ENCODE measurements around the gene HES7. TPM values are rescaled to one million over a fixed set of nuclear protein-coding genes. Genes with fewer than 3 reads are reported as not detected.

Gene HES7
- polyA plus RNA-seq, 4 donors: 0.06 TPM; not detected in 3

- Histone ChIP-seq H3K4me3 (ENCODE audit: low read depth in 1 of 3, low read length in 3 of 3) (no peak overlapping the region), H3K4me1 (ENCODE audit: control insufficient read depth in 3 of 3, insufficient read depth in 2 of 3, low read depth in 1 of 3, low read length in 2 of 3) (no peaks in the 10 kb centered on the region), H3K36me3 (ENCODE audit: control insufficient read depth in 3 of 3, insufficient read depth in 2 of 3, low read depth in 1 of 3, low read length in 3 of 3) (no peaks in the 10 kb centered on the region), H3K27me3 (ENCODE audit: control insufficient read depth in 3 of 3, insufficient read depth in 3 of 3, low read length in 3 of 3) (peaks cover 0 to 16% (median 0%) of the 10 kb centered on the region in 3 donors), H3K9me3 (ENCODE audit: control insufficient read depth in 2 of 2, insufficient read depth in 1 of 2, low read depth in 1 of 2, low read length in 1 of 2) (no peaks in the 10 kb centered on the region), H3K27ac (ENCODE audit: low read depth in 1 of 3, low read length in 2 of 3) (no peak overlapping the region)
- WGBS, 3 donors: 87 to 93% (median 92%) methylated on average over 8 of the region's 8 CpGs
- DNase-seq: no peak
- no peak for FAIRE-seq
Measured at GRCh38 chr17:8096541-8096940, 27.4 kb downstream of the HES7 start.

GRCh38 chr17:8095361-8095760 lies 28.5 kb downstream of the HES7 start:
- no peak for FAIRE-seq
- H3K9me3 ChIP-seq (ENCODE audit: control insufficient read depth in 2 of 2, insufficient read depth in 1 of 2, low read depth in 1 of 2, low read length in 1 of 2): no peaks in the 10 kb centered on the region
- DNase-seq: no peak
- no peak overlapping the region for H3K27ac ChIP-seq (ENCODE audit: low read depth in 1 of 3, low read length in 2 of 3)
- H3K27me3 ChIP-seq (ENCODE audit: control insufficient read depth in 3 of 3, insufficient read depth in 3 of 3, low read length in 3 of 3): peaks cover 0 to 28% (median 0%) of the 10 kb centered on the region in 3 donors
- H3K4me1 ChIP-seq (ENCODE audit: control insufficient read depth in 3 of 3, insufficient read depth in 2 of 3, low read depth in 1 of 3, low read length in 2 of 3): no peaks in the 10 kb centered on the region
- WGBS, 3 donors: 72 to 74% (median 74%) methylated on average over 5 to 6 of the region's 6 CpGs
- H3K4me3 ChIP-seq (ENCODE audit: low read depth in 1 of 3, low read length in 3 of 3): no peak overlapping the region
- no peaks in the 10 kb centered on the region for H3K36me3 ChIP-seq (ENCODE audit: control insufficient read depth in 3 of 3, insufficient read depth in 2 of 3, low read depth in 1 of 3, low read length in 3 of 3)

- DNase-seq (no peak), FAIRE-seq (no peak)
- Histone ChIP-seq H3K27ac (ENCODE audit: low read depth in 1 of 3, low read length in 2 of 3) (no peak overlapping the region), H3K36me3 (ENCODE audit: control insufficient read depth in 3 of 3, insufficient read depth in 2 of 3, low read depth in 1 of 3, low read length in 3 of 3) (no peaks in the 10 kb centered on the region), H3K4me1 (ENCODE audit: control insufficient read depth in 3 of 3, insufficient read depth in 2 of 3, low read depth in 1 of 3, low read length in 2 of 3) (no peaks in the 10 kb centered on the region), H3K4me3 (ENCODE audit: low read depth in 1 of 3, low read length in 3 of 3) (no peak overlapping the region), H3K27me3 (ENCODE audit: control insufficient read depth in 3 of 3, insufficient read depth in 3 of 3, low read length in 3 of 3) (peaks cover 0 to 46% (median 2%) of the 10 kb centered on the region in 3 donors), H3K9me3 (ENCODE audit: control insufficient read depth in 2 of 2, insufficient read depth in 1 of 2, low read depth in 1 of 2, low read length in 1 of 2) (no peaks in the 10 kb centered on the region)
- 26 to 42% (median 28%) methylated on average over 9 of the region's 9 CpGs for WGBS, 3 donors
Measured at GRCh38 chr17:8091033-8091687, 32.7 kb downstream of the HES7 start.

- WGBS, 3 donors: 53 to 70% (median 66%) methylated on average over 6 of the region's 6 CpGs
- no peak for FAIRE-seq
- Histone ChIP-seq H3K27ac (ENCODE audit: low read depth in 1 of 3, low read length in 2 of 3) (no peak overlapping the region), H3K4me3 (ENCODE audit: low read depth in 1 of 3, low read length in 3 of 3) (no peak overlapping the region), H3K27me3 (ENCODE audit: control insufficient read depth in 3 of 3, insufficient read depth in 3 of 3, low read length in 3 of 3) (peaks cover 0 to 40% (median 2%) of the 10 kb centered on the region in 3 donors), H3K36me3 (ENCODE audit: control insufficient read depth in 3 of 3, insufficient read depth in 2 of 3, low read depth in 1 of 3, low read length in 3 of 3) (no peaks in the 10 kb centered on the region), H3K9me3 (ENCODE audit: control insufficient read depth in 2 of 2, insufficient read depth in 1 of 2, low read depth in 1 of 2, low read length in 1 of 2) (no peaks in the 10 kb centered on the region), H3K4me1 (ENCODE audit: control insufficient read depth in 3 of 3, insufficient read depth in 2 of 3, low read depth in 1 of 3, low read length in 2 of 3) (no peaks in the 10 kb centered on the region)
- DNase-seq: no peak
Measured at GRCh38 chr17:8089728-8090127, 34.2 kb downstream of the HES7 start.

- WGBS, 3 donors: 58 to 75% (median 59%) methylated on average over 5 of the region's 5 CpGs
- no peaks in the 10 kb centered on the region for H3K9me3 ChIP-seq (ENCODE audit: control insufficient read depth in 2 of 2, insufficient read depth in 1 of 2, low read depth in 1 of 2, low read length in 1 of 2)
- no peak overlapping the region for H3K27ac ChIP-seq (ENCODE audit: low read depth in 1 of 3, low read length in 2 of 3)
- FAIRE-seq (no peak), DNase-seq (no peak)
- peaks cover 0 to 38% (median 5%) of the 10 kb centered on the region in 3 donors for H3K27me3 ChIP-seq (ENCODE audit: control insufficient read depth in 3 of 3, insufficient read depth in 3 of 3, low read length in 3 of 3)
- no peaks in the 10 kb centered on the region for H3K4me1 ChIP-seq (ENCODE audit: control insufficient read depth in 3 of 3, insufficient read depth in 2 of 3, low read depth in 1 of 3, low read length in 2 of 3)
- H3K36me3 ChIP-seq (ENCODE audit: control insufficient read depth in 3 of 3, insufficient read depth in 2 of 3, low read depth in 1 of 3, low read length in 3 of 3): no peaks in the 10 kb centered on the region
- no peak overlapping the region for H3K4me3 ChIP-seq (ENCODE audit: low read depth in 1 of 3, low read length in 3 of 3)
Measured at GRCh38 chr17:8087952-8088230, 36.0 kb downstream of the HES7 start.

GRCh38 chr17:8087075-8087951 lies 36.6 kb downstream of the HES7 start, which contains the start of gene ALOX12B:
ALOX12B (minus strand) TSS chr17:8087716; CDS start chr17:8087442, 274 bp downstream.
- peaks cover 0 to 5% (median 0%) of the 10 kb centered on the region in 3 donors for H3K4me1 ChIP-seq (ENCODE audit: control insufficient read depth in 3 of 3, insufficient read depth in 2 of 3, low read depth in 1 of 3, low read length in 2 of 3)
- H3K27ac ChIP-seq (ENCODE audit: low read depth in 1 of 3, low read length in 2 of 3): no peak within 1 kb of the TSS
- 54 to 75% (median 73%) methylated on average over 15 to 20 of the region's 20 CpGs for WGBS, 3 donors
- no peak within 1 kb of the TSS for H3K4me3 ChIP-seq (ENCODE audit: low read depth in 1 of 3, low read length in 3 of 3)
- DNase-seq (no peak), FAIRE-seq (no peak)
- H3K36me3 ChIP-seq (ENCODE audit: control insufficient read depth in 3 of 3, insufficient read depth in 2 of 3, low read depth in 1 of 3, low read length in 3 of 3): no peaks in the 10 kb centered on the region
- peaks cover 0 to 32% (median 5%) of the 10 kb centered on the region in 3 donors for H3K27me3 ChIP-seq (ENCODE audit: control insufficient read depth in 3 of 3, insufficient read depth in 3 of 3, low read length in 3 of 3)
- no peaks in the 10 kb centered on the region for H3K9me3 ChIP-seq (ENCODE audit: control insufficient read depth in 2 of 2, insufficient read depth in 1 of 2, low read depth in 1 of 2, low read length in 1 of 2)

GRCh38 chr17:8084250-8084649 lies 39.7 kb downstream of the HES7 start:
- H3K27ac ChIP-seq (ENCODE audit: low read depth in 1 of 3, low read length in 2 of 3): no peak overlapping the region
- H3K4me1 ChIP-seq (ENCODE audit: control insufficient read depth in 3 of 3, insufficient read depth in 2 of 3, low read depth in 1 of 3, low read length in 2 of 3): peaks cover 0 to 25% (median 0%) of the 10 kb centered on the region in 3 donors
- FAIRE-seq: no peak
- peaks cover 0 to 3% (median 0%) of the 10 kb centered on the region in 3 donors for H3K36me3 ChIP-seq (ENCODE audit: control insufficient read depth in 3 of 3, insufficient read depth in 2 of 3, low read depth in 1 of 3, low read length in 3 of 3)
- no peak for DNase-seq
- H3K27me3 ChIP-seq (ENCODE audit: control insufficient read depth in 3 of 3, insufficient read depth in 3 of 3, low read length in 3 of 3): peaks cover 1 to 9% (median 3%) of the 10 kb centered on the region in 3 donors
- peaks cover 0 to 4% of the 10 kb centered on the region in 2 donors for H3K9me3 ChIP-seq (ENCODE audit: control insufficient read depth in 2 of 2, insufficient read depth in 1 of 2, low read depth in 1 of 2, low read length in 1 of 2)
- no peak overlapping the region for H3K4me3 ChIP-seq (ENCODE audit: low read depth in 1 of 3, low read length in 3 of 3)
- WGBS, 3 donors: 80 to 93% (median 84%) methylated on average over 6 of the region's 6 CpGs

- Histone ChIP-seq H3K4me3 (ENCODE audit: low read depth in 1 of 3, low read length in 3 of 3) (no peak overlapping the region), H3K4me1 (ENCODE audit: control insufficient read depth in 3 of 3, insufficient read depth in 2 of 3, low read depth in 1 of 3, low read length in 2 of 3) (peaks cover 0 to 29% (median 0%) of the 10 kb centered on the region in 3 donors), H3K27me3 (ENCODE audit: control insufficient read depth in 3 of 3, insufficient read depth in 3 of 3, low read length in 3 of 3) (peaks cover 3 to 6% (median 3%) of the 10 kb centered on the region in 3 donors), H3K36me3 (ENCODE audit: control insufficient read depth in 3 of 3, insufficient read depth in 2 of 3, low read depth in 1 of 3, low read length in 3 of 3) (peaks cover 0 to 3% (median 0%) of the 10 kb centered on the region in 3 donors), H3K27ac (ENCODE audit: low read depth in 1 of 3, low read length in 2 of 3) (peak overlapping the region in 1 of 3 donors; percentile 41), H3K9me3 (ENCODE audit: control insufficient read depth in 2 of 2, insufficient read depth in 1 of 2, low read depth in 1 of 2, low read length in 1 of 2) (peaks cover 0 to 4% of the 10 kb centered on the region in 2 donors)
- WGBS, 3 donors: 37 to 68% (median 41%) methylated on average over 10 of the region's 10 CpGs
- DNase-seq: peak in 1 of 2 donors; percentile 63
- FAIRE-seq: no peak
Measured at GRCh38 chr17:8082292-8082691, 41.6 kb downstream of the HES7 start.
